Measurements from ENCODE around the gene ITGA1. TPM values are rescaled to one million over a fixed set of nuclear protein-coding genes. Genes with fewer than 3 reads are reported as not detected.

The ITGA1 gene
- polyA plus RNA-seq, 2 donors = 5.3 to 7.7 TPM

- WGBS, 2 donors = 83 to 91% methylated on average over 1 of the region's 1 CpG
- Histone ChIP-seq H3K27ac (ENCODE audit: low read depth in 2 of 2, low read length in 1 of 2) (no peak overlapping the region), H3K27me3 (ENCODE audit: control insufficient read depth in 1 of 2, insufficient read depth in 2 of 2, low read length in 2 of 2) (no peaks in the 10 kb centered on the region), H3K4me1 (ENCODE audit: control insufficient read depth in 2 of 2, insufficient read depth in 2 of 2, low read length in 1 of 2) (no peaks in the 10 kb centered on the region), H3K36me3 (ENCODE audit: control insufficient read depth in 2 of 2, insufficient read depth in 2 of 2, low read length in 1 of 2) (no peaks in the 10 kb centered on the region), H3K4me3 (ENCODE audit: low read depth in 1 of 2, low read length in 2 of 2) (no peak overlapping the region), H3K9me3 (ENCODE audit: control insufficient read depth in 2 of 2, insufficient read depth in 1 of 2, low read depth in 1 of 2, low read length in 1 of 2) (no peaks in the 10 kb centered on the region)
Observed at GRCh38 chr5:52751137-52751536, 36.6 kb upstream of the ITGA1 start.

- Histone ChIP-seq H3K27me3 (ENCODE audit: control insufficient read depth in 1 of 2, insufficient read depth in 2 of 2, low read length in 2 of 2) (no peaks in the 10 kb centered on the region), H3K4me3 (ENCODE audit: low read depth in 1 of 2, low read length in 2 of 2) (no peak overlapping the region), H3K4me1 (ENCODE audit: control insufficient read depth in 2 of 2, insufficient read depth in 2 of 2, low read length in 1 of 2) (no peaks in the 10 kb centered on the region), H3K27ac (ENCODE audit: low read depth in 2 of 2, low read length in 1 of 2) (no peak overlapping the region), H3K36me3 (ENCODE audit: control insufficient read depth in 2 of 2, insufficient read depth in 2 of 2, low read length in 1 of 2) (no peaks in the 10 kb centered on the region), H3K9me3 (ENCODE audit: control insufficient read depth in 2 of 2, insufficient read depth in 1 of 2, low read depth in 1 of 2, low read length in 1 of 2) (no peaks in the 10 kb centered on the region)
- WGBS, 2 donors = 79 to 83% methylated on average over 2 of the region's 2 CpGs
Observed at GRCh38 chr5:52754051-52754450, 33.7 kb upstream of the ITGA1 start.

DNA sequence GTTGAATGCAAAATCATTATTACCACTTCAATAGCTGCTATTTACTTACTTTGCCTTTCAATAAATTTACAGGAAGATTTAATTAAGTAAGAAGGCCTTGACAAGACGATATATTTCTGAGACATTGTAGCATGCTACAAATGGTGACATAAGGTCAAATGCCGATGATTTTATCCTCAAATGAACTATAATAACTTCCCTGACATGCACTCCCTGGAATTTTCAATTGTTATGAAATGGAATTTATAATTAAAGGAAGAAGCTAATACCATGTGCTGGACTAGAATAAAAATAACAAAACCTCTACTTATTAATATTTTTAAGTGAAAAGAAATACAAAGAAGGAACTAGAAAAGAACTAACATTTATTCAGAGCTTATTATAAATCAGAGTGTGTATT is 30.2 kb upstream of the ITGA1 start:
- H3K27me3 ChIP-seq (ENCODE audit: control insufficient read depth in 1 of 2, insufficient read depth in 2 of 2, low read length in 2 of 2) = no peaks in the 10 kb centered on the region
- H3K4me1 ChIP-seq (ENCODE audit: control insufficient read depth in 2 of 2, insufficient read depth in 2 of 2, low read length in 1 of 2) = no peaks in the 10 kb centered on the region
- no peaks in the 10 kb centered on the region for H3K9me3 ChIP-seq (ENCODE audit: control insufficient read depth in 2 of 2, insufficient read depth in 1 of 2, low read depth in 1 of 2, low read length in 1 of 2)
- 62 to 71% methylated on average over 2 of the region's 2 CpGs for WGBS, 2 donors
- no peak overlapping the region for H3K27ac ChIP-seq (ENCODE audit: low read depth in 2 of 2, low read length in 1 of 2)
- H3K4me3 ChIP-seq (ENCODE audit: low read depth in 1 of 2, low read length in 2 of 2) = no peak overlapping the region
- no peaks in the 10 kb centered on the region for H3K36me3 ChIP-seq (ENCODE audit: control insufficient read depth in 2 of 2, insufficient read depth in 2 of 2, low read length in 1 of 2)

GRCh38 chr5:52758014-52758413 is 29.7 kb upstream of the ITGA1 start:
- H3K27ac ChIP-seq (ENCODE audit: low read depth in 2 of 2, low read length in 1 of 2) = no peak overlapping the region
- WGBS, 2 donors = 84 to 85% methylated on average over 5 of the region's 5 CpGs
- no peaks in the 10 kb centered on the region for H3K36me3 ChIP-seq (ENCODE audit: control insufficient read depth in 2 of 2, insufficient read depth in 2 of 2, low read length in 1 of 2)
- no peak overlapping the region for H3K4me3 ChIP-seq (ENCODE audit: low read depth in 1 of 2, low read length in 2 of 2)
- no peaks in the 10 kb centered on the region for H3K27me3 ChIP-seq (ENCODE audit: control insufficient read depth in 1 of 2, insufficient read depth in 2 of 2, low read length in 2 of 2)
- H3K4me1 ChIP-seq (ENCODE audit: control insufficient read depth in 2 of 2, insufficient read depth in 2 of 2, low read length in 1 of 2) = no peaks in the 10 kb centered on the region
- H3K9me3 ChIP-seq (ENCODE audit: control insufficient read depth in 2 of 2, insufficient read depth in 1 of 2, low read depth in 1 of 2, low read length in 1 of 2) = no peaks in the 10 kb centered on the region

DNA sequence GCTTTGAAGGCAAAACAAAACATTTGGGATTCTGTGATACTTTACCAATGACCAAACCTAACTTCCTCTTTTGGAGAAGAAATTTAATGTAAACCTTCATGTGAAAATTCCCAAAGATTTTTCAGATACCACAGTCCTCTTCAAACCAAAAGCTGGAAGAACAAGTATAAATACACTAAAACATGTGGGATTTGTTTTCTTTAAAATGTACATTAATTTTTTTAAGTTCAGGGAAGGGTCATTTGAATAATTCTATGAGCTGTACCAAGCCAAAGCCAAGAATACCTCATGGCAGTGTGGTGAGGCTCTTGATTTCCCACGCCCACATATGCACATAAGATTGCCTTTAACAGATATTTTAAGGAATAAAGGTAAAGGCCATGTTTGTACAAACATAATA is 28.4 kb upstream of the ITGA1 start:
- Histone ChIP-seq H3K27ac (ENCODE audit: low read depth in 2 of 2, low read length in 1 of 2) (no peak overlapping the region), H3K36me3 (ENCODE audit: control insufficient read depth in 2 of 2, insufficient read depth in 2 of 2, low read length in 1 of 2) (no peaks in the 10 kb centered on the region), H3K27me3 (ENCODE audit: control insufficient read depth in 1 of 2, insufficient read depth in 2 of 2, low read length in 2 of 2) (no peaks in the 10 kb centered on the region), H3K4me3 (ENCODE audit: low read depth in 1 of 2, low read length in 2 of 2) (no peak overlapping the region), H3K4me1 (ENCODE audit: control insufficient read depth in 2 of 2, insufficient read depth in 2 of 2, low read length in 1 of 2) (no peaks in the 10 kb centered on the region), H3K9me3 (ENCODE audit: control insufficient read depth in 2 of 2, insufficient read depth in 1 of 2, low read depth in 1 of 2, low read length in 1 of 2) (no peaks in the 10 kb centered on the region)
- WGBS, 2 donors = 78 to 82% methylated on average over 1 of the region's 1 CpG

- Histone ChIP-seq H3K4me1 (ENCODE audit: control insufficient read depth in 2 of 2, insufficient read depth in 2 of 2, low read length in 1 of 2) (no peaks in the 10 kb centered on the region), H3K9me3 (ENCODE audit: control insufficient read depth in 2 of 2, insufficient read depth in 1 of 2, low read depth in 1 of 2, low read length in 1 of 2) (no peaks in the 10 kb centered on the region)
- 90 to 100% methylated on average over 1 of the region's 1 CpG for WGBS, 2 donors
Observed at GRCh38 chr5:52760695-52761366, 26.9 kb upstream of the ITGA1 start.

GRCh38 chr5:52767217-52767743 is 20.4 kb upstream of the ITGA1 start:
- no peaks in the 10 kb centered on the region for H3K9me3 ChIP-seq (ENCODE audit: control insufficient read depth in 2 of 2, insufficient read depth in 1 of 2, low read depth in 1 of 2, low read length in 1 of 2)
- no peaks in the 10 kb centered on the region for H3K36me3 ChIP-seq (ENCODE audit: control insufficient read depth in 2 of 2, insufficient read depth in 2 of 2, low read length in 1 of 2)
- H3K27ac ChIP-seq (ENCODE audit: low read depth in 2 of 2, low read length in 1 of 2) = no peak overlapping the region
- 84 to 90% methylated on average over 2 of the region's 2 CpGs for WGBS, 2 donors
- H3K27me3 ChIP-seq (ENCODE audit: control insufficient read depth in 1 of 2, insufficient read depth in 2 of 2, low read length in 2 of 2) = no peaks in the 10 kb centered on the region
- H3K4me3 ChIP-seq (ENCODE audit: low read depth in 1 of 2, low read length in 2 of 2) = no peak overlapping the region
- H3K4me1 ChIP-seq (ENCODE audit: control insufficient read depth in 2 of 2, insufficient read depth in 2 of 2, low read length in 1 of 2) = no peaks in the 10 kb centered on the region

More at GRCh38 chr5:52760695-52761366, 26.9 kb upstream of the ITGA1 start:
- no peak overlapping the region for H3K4me3 ChIP-seq (ENCODE audit: low read depth in 1 of 2, low read length in 2 of 2)
- H3K27me3 ChIP-seq (ENCODE audit: control insufficient read depth in 1 of 2, insufficient read depth in 2 of 2, low read length in 2 of 2) = no peaks in the 10 kb centered on the region
- no peaks in the 10 kb centered on the region for H3K36me3 ChIP-seq (ENCODE audit: control insufficient read depth in 2 of 2, insufficient read depth in 2 of 2, low read length in 1 of 2)
- H3K27ac ChIP-seq (ENCODE audit: low read depth in 2 of 2, low read length in 1 of 2) = no peak overlapping the region

GRCh38 chr5:52767766-52768480 is 19.8 kb upstream of the ITGA1 start:
- H3K36me3 ChIP-seq (ENCODE audit: control insufficient read depth in 2 of 2, insufficient read depth in 2 of 2, low read length in 1 of 2) = no peaks in the 10 kb centered on the region
- H3K9me3 ChIP-seq (ENCODE audit: control insufficient read depth in 2 of 2, insufficient read depth in 1 of 2, low read depth in 1 of 2, low read length in 1 of 2) = no peaks in the 10 kb centered on the region
- H3K27me3 ChIP-seq (ENCODE audit: control insufficient read depth in 1 of 2, insufficient read depth in 2 of 2, low read length in 2 of 2) = no peaks in the 10 kb centered on the region
- H3K4me1 ChIP-seq (ENCODE audit: control insufficient read depth in 2 of 2, insufficient read depth in 2 of 2, low read length in 1 of 2) = no peaks in the 10 kb centered on the region
- no peak overlapping the region for H3K4me3 ChIP-seq (ENCODE audit: low read depth in 1 of 2, low read length in 2 of 2)
- H3K27ac ChIP-seq (ENCODE audit: low read depth in 2 of 2, low read length in 1 of 2) = no peak overlapping the region
- WGBS, 2 donors = 73 to 77% methylated on average over 1 of the region's 1 CpG

DNA sequence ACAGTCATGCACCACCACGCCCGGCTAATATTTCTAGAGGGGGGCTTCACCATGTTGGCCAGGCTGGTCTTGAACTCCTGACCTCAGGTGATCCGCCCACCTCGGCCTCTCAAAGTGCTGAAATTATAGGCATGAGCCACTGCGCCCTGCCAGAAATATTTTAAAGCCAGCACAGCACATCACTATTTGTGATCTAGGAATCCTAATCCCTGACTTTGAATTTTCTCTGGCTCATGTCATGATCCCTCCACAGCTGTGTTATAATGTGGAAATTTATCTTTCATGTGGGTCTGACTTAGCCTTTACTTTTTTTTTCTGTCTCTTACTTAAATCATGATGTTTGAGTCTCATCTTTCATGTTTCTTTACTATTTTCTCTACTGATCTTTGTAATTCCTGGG is 18.7 kb upstream of the ITGA1 start:
- no peaks in the 10 kb centered on the region for H3K4me1 ChIP-seq (ENCODE audit: control insufficient read depth in 2 of 2, insufficient read depth in 2 of 2, low read length in 1 of 2)
- no peaks in the 10 kb centered on the region for H3K36me3 ChIP-seq (ENCODE audit: control insufficient read depth in 2 of 2, insufficient read depth in 2 of 2, low read length in 1 of 2)
- no peak overlapping the region for H3K27ac ChIP-seq (ENCODE audit: low read depth in 2 of 2, low read length in 1 of 2)
- no peaks in the 10 kb centered on the region for H3K27me3 ChIP-seq (ENCODE audit: control insufficient read depth in 1 of 2, insufficient read depth in 2 of 2, low read length in 2 of 2)
- H3K4me3 ChIP-seq (ENCODE audit: low read depth in 1 of 2, low read length in 2 of 2) = no peak overlapping the region
- H3K9me3 ChIP-seq (ENCODE audit: control insufficient read depth in 2 of 2, insufficient read depth in 1 of 2, low read depth in 1 of 2, low read length in 1 of 2) = no peaks in the 10 kb centered on the region
- 78 to 80% methylated on average over 5 of the region's 5 CpGs for WGBS, 2 donors
